GM19351 (cell line): ENCODE data around the gene CELF2.

Source experiments
- ATAC-seq: cut with Tn5 transposase; IDR thresholded peaks from one replicate; pipeline ENCODE4 v1.9.1; 2021; ENCODE audit warnings: mild to moderate bottlenecking, moderate library complexity; ENCODE audit not compliant: unreplicated experiment

CELF2 gene

DNA sequence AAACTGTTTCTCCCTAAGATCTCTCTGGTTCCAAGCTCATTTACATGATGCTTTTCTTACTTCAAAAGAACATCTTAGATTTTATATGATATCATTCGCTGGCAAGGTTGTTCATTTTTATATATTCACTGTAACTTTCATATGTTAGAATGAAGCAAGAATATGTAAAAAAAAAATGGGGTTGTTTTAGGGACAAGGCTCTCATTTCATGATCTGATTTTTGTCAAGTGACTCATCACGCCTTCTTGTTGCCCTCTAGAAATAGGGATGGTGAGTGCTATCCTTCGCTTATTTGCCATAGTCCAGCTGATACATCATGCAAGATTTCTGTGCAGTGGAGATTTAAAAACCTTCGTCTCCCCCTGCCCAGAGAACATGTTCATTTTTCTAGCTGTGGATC lies 14.0 kb upstream of the CELF2 start:
- no peak for ATAC-seq

DNA sequence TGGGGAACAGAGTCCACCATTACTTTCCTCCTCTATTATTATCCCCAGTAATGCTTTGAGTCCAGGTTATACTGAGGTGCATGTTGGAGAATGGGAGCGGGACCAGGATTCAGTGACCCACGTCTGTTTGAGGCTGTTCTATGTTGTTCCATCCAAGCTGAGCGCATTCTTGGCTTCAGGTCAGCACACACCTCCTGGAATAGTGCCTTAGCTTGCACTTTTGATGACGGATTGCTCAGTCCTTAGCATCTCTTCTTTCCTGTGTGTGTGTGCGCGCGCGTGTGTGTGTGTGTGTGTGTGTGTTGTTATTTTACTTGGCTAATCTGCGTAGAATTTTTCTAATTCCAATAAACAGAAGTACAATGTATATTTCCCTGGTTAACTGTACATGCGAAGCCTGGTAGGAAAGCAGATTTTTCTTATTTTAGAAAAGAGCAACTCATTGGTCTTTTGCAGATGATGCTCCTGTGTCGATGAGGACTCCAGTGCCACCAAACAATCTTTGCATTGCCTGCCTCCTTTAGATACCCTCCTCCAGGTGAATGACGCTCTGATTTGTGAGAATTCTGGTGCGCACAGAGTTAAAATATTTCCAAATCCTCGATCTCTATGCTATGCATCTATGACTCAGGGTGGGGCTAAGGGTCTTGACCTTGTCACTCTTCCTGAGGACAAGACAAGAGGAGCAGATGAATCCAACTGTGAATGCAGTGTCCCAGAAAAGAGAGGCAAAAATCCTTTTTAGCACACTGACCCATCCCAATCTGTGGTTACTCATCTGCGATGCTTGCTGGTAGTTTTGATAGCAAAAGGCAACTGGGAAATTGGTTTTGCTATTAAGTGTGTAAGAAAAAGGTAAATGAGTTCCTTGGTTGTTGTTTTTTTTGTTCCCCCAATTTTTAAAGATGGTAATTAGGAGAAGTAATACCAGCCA lies 13.3 kb upstream of the CELF2 start:
- no peak for ATAC-seq

DNA sequence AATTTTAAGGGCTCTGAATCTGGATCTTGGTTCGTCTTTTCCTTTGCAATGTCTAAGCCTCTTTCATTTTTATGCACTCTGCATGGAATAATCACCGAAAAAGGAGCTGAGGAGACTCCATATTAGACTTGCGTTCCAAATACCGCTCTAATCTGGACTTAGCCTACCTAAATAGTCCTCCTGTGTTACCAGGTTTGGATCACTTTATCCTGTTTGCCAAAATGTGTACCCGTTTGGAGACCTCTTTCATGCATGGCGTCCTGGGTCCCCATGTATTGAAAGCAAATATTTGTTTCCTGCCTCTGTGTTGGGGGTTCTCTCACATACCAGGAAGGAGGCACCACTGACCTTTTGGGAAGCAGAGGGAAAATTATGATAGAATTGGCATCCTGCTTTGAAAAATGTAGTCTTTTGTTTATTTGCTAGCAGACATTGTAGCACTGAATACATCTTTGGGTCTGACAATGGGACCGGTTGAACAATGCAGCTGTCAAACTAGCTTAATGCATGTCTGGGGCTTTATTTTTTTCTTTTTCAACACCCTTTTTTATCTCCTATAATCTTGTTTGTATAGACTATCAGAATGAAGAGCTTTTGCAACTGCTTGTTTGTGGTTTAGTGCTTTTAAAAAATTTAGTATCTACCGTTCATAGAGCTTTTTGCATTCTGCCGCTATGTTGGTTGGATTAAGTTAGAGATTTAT lies 11.8 kb upstream of the CELF2 start:
- ATAC-seq: no peak

- ATAC-seq: no peak
Measured at GRCh38 chr10:11006428-11006825, 11.2 kb upstream of the CELF2 start.

GRCh38 chr10:11007476-11008020 lies 10.1 kb upstream of the CELF2 start:
- ATAC-seq: no peak

DNA sequence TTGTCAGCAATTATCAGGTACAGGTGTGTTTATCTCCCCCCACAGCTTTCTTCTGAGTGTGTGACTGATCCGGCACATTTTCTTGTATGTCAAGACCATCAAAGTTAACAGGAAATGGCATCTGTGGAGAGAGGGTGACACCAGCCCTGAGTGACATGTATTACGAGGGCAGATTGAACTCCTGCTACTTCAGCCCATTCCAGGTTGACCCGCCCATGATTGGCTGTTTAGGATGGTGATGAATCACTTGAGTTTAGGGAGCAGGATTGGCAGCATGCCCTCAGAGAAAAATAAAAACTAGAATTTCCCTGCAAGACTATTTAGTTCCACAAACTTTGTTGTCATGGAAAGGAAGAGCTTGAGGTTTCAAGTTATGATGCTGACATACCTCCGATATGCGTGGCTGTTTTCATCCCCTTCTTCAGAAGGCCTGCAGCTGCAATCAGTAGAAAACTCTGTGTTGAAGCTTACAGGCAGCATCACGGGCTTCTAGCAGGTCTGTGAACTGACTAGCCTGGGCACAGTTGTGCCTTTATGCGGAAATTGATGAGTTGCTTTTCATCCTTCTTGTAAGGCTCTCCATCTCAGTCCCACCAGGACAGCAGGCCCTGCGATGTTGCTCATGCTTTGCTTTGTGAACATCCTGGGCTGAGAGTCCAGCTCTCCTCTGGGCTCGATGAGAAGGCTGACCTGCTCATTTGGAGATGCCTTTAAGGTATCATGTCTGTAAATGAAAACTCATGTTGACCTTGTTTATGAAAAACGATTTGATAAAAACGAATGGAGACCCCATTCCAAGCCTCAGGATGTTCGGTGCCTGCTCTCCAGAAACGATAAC lies 8.0 kb upstream of the CELF2 start:
- no peak for ATAC-seq

DNA sequence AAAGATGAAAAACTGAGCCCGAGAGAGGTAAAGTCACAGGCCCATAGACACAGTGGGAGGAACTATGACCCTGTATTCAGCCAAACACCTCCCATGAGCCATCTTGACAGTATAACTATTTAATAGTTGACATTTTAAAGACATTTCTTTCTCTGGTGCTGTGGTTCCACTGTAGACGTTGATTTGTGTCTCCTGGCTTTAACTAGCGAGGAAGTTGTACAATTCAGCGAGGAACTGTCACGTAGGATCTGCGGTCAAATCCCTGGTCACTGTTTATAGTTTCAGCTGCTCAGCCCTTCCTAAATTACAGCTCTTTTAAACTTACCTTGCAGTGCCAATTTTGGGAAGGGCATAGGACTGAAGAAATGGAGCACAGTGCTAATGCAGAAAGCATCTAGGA lies 7.1 kb upstream of the CELF2 start:
- no peak for ATAC-seq

DNA sequence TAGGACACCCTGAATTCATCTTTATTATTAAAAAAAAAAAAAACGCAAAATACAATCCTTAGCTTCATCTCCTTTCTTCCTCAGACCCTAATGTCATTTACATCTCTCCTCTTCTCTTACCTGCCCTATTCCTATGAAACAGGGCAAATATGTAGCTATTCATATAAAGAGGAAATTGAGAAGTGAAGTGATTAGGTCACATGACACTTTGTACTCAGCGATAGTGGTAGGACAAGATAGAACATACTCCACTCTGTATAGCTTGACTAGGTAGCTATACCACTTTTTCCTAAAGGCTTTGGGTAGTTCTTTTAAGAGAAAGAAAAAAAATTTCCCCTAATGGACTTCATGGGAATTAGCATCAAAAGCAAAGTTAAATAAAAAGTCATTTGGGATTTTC lies 6.2 kb upstream of the CELF2 start:
- ATAC-seq: no peak

GRCh38 chr10:11011984-11012383 lies 5.7 kb upstream of the CELF2 start:
- no peak for ATAC-seq

DNA sequence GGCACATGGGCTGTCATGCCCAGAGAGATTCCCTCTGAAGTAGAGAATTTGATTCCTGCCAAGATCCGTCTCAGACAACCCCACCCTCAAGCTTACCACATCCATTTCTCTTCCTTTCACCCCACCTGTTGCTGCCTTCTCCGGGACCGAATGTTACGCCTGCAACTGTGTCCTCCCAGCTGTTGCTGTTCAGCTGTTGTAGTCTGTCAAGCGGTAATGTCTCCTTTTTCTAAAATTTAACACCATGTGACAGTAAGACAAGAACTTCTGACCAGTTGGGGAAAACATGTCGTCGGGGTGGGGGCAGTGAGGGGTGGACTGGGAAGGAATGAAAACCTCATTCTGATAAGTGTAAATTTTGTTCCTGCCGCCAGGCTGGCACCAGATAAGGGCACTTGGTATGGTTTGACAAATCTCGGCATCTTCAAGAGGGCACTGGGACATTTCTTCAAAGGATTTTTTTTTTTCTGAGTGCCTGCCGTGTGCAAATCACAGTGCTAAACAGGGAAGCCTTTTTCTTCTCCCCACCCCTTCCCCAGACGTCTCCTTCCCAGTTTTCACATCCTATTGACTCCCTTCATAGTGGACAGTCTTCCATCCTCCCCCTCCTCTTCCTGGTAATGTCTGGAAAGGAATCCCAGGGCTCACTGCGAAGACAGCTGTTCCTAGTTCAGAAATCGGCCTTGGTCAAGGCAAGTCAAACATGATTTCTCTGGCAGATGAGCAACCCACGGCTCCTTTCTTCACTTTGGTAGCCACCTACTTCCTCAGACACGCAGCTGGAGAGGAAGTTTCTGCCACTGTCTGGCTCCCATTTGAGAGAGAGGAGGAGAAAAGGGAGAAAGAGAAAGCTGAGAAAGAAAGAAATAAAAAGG lies 5.0 kb upstream of the CELF2 start:
- no peak for ATAC-seq

GRCh38 chr10:11013836-11014235 lies 3.8 kb upstream of the CELF2 start:
- ATAC-seq: no peak

GRCh38 chr10:11014671-11015445 lies 2.8 kb upstream of the CELF2 start:
- no peak for ATAC-seq

GRCh38 chr10:11015446-11015934 lies 2.2 kb upstream of the CELF2 start:
- ATAC-seq: no peak

DNA sequence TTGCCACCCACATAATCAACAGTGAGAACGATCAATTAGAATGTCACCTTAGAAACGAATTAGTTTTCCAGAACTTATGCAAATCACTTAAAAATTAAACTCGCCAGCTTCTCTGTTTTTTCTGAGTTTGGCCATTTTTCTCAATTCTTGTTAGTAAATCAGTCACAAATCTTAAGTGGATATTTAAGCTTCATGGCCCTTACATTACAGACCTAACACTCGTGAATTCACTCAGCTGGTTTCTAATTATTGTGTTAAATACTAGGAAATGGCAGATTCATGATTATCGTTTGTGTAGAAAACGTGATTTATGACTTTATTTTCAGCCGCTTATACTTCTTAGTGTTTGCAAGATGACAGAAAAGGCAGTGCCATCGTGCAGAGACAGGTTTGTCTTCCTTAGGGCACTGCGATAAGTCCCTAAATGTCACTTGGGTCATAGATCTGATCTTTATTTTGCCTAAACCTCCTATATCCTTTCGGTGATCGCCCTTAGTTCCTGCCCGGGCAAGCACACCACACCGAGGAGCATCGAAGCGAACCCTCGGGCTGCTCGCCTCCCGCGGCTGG lies 587 bp upstream of the CELF2 start:
- no peak for ATAC-seq

DNA sequence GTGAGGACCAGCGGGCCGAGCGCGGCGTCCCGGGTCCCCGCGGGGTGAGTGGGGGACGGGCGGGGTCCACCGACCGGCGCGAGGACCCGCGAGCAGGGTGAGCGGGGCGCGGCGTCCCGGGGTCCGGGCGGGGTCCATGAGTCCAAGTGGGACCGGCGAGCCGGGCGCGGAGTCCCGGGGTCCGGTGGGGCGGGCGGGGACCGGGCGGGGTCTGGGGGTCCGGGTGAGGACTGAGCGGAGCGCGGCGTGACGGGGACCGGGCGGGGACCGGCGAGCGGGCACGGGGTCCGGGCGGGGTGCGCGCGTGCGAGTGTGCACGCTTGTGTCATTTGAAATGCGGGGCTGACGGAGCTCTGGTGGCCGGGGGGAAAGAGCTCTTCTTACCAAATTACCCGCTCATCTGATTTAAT lies 765 bp downstream of the CELF2 start:
- peak; percentile 6 for ATAC-seq

DNA sequence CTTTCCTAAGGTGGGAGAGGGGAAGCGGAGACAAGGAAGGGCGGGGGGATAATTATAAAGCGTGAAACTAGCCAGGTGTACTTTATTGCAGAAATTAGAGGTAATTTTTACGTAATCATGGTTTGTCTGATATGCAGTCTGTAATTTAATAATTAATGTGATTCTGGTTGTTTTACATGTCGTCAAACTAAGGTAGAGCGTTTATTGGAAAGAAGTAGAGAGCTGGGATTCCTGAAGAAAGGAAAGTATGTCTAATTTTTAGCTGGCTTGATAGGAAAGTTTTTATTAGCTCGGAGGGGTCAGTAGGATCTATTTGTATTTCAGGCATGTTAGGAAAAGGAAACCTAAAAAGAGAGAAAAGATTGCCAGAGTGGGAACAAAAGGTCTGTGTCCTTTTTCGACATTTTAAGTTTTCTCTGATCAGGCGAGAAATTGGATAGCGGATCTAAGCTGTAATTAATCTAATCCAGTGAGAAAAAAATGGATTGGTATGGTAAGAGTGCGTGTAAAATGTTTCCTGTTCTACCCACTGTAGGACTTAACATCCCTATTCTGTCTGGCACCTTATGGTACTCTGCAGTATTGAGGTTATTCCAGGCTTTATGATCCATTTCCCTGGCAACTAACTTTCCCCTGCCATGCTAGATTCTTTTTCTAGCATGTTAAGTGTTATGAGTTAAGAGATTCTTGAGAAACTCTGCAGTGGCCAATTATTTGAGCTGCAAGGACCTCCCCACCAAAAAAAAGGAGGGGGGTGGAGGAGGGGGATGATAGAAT lies 1.4 kb downstream of the CELF2 start:
- ATAC-seq: no peak

DNA sequence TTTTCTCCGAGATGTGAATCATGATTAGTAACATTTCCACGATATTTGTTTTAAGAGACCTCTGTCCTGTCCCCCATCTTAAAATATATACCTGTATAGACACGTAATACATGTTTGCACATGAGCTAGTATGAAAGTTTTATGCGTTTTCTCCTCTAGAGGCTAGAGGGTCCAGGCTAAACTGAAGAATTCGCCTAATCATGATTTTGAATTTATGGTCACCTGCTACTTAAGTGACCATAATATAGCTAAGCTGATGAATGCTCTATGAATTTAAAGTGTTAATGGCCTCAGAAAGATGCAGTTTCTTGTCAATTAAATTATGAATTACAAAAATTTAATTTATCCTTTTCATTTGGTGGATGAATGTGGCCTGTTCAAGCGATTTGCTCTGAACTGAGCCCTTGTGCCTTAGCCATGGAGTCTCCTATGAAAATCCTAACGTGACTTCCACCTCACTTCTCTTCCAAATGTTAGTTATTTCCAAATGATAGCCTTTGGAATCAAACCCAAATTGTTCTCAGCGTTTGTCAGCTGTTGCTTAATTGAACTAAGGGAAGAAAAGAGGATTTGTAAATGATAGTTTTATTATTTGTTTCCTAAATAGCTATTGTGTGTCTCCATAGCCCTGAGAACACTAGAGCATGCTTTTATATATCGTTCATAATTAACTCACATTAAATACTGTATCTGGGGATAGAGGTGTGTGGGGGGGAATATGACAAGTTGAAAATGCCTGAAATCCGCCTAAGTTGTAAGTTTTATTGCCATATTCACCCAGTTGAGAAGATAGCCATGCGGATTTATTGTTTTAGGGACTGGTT lies 2.3 kb downstream of the CELF2 start:
- no peak for ATAC-seq
